GM19193 (cell line): ENCODE measurements around the gene MACROD2.

ENCODE experiments used
- POLR2A ChIP-seq: IDR thresholded peaks from 4 replicates; pipeline ENCODE4 v1.6.1; 2011; ENCODE audit not compliant: insufficient read depth, insufficient read length; ENCODE audit errors: extremely low read depth

Gene MACROD2

GRCh38 chr20:14778096-14778495, 782.8 kb downstream of the MACROD2 start:
- no peak for TF ChIP-seq POLR2A

DNA sequence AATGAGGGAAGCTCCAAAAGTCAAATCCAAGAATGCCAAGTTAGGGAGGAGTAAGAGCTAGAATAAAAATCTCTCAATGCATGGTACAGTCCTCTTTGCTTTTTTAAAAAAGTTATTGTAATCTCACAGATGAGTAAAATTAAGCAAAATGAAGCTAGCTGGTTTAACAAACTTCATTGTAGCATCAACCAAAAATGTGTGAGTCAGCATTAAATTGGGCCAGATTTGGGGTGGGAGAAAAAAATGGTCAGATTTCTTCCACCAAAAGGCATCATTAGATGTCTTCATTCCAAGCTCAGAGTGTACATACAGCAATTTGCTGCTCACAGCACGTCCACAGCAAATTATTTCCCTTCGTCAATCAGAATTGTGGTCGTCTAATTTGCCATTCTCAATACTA, 783.6 kb downstream of the MACROD2 start:
- TF ChIP-seq POLR2A, result no peak

GRCh38 chr20:14780508-14780907, 785.2 kb downstream of the MACROD2 start:
- no peak for TF ChIP-seq POLR2A

DNA sequence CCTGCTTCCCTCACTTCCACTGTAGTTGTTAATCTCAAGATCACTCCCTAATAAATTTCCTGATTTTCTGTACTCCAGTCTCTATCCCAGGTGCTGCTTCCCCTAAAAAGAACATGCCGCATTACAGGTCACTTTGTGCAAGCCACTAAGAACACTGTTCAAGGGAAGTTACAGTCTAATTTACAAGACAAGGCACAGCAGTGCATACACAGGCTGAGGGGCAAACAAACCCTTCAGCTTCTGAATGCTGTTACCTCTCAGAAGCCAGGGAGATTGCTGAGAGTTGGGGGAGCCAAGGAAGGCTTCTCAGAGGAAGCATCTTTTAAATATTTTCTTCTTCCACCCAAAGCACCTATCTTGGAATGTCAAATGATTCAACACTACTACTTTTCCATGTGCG, 787.4 kb downstream of the MACROD2 start:
- no peak for TF ChIP-seq POLR2A

DNA sequence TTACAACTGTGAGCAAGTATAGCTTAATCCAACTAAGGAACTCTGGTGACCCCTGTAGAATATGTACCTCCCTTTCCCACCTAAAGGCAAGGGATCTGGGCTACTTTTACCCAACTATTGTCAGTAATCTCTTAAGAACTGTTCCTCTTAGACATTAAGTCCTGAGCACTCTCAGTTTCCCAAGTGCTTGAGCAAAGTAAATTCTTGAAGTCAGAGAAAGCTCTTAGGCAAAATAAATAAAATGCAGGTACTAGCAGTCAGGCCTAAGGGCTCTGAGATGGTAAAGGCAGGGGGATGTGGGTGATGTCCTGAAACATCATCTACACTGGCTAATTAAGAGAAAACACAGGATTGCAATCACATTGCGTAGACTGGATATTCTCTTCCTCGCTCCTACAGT, 788.5 kb downstream of the MACROD2 start:
- no peak for TF ChIP-seq POLR2A

DNA sequence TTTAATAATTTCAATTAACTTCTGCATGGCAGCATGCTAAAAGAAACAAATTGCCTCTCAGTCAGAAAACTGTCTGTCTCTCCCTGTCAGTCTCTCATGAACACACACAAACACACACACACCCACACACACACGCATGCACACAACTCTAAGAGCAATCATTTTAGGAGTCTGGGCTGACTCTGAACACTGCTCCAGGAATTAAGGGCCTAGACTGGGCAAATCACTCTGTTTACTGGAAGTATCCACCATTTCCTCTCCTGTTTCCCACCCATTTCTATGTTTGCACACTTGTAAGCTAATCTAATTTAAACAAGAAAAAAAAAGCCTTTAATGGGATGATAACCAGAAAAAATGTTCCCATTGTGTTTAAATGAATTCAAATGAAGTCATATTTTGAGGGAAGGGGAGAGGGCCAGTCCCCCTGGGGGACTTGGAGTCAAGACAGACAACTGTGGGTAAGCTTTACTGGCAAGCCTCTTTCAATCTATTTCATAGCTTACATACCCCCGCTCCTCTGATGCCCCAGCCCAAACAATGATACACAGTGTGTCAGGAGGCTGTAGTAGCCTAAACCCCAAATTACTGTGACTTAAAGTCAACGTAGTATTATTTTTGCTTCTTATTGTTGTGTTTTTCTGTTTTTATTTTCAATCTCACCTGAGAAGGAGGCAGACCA, 789.9 kb downstream of the MACROD2 start:
- no peak for TF ChIP-seq POLR2A

GRCh38 chr20:14790190-14790589, 794.9 kb downstream of the MACROD2 start:
- no peak for TF ChIP-seq POLR2A

DNA sequence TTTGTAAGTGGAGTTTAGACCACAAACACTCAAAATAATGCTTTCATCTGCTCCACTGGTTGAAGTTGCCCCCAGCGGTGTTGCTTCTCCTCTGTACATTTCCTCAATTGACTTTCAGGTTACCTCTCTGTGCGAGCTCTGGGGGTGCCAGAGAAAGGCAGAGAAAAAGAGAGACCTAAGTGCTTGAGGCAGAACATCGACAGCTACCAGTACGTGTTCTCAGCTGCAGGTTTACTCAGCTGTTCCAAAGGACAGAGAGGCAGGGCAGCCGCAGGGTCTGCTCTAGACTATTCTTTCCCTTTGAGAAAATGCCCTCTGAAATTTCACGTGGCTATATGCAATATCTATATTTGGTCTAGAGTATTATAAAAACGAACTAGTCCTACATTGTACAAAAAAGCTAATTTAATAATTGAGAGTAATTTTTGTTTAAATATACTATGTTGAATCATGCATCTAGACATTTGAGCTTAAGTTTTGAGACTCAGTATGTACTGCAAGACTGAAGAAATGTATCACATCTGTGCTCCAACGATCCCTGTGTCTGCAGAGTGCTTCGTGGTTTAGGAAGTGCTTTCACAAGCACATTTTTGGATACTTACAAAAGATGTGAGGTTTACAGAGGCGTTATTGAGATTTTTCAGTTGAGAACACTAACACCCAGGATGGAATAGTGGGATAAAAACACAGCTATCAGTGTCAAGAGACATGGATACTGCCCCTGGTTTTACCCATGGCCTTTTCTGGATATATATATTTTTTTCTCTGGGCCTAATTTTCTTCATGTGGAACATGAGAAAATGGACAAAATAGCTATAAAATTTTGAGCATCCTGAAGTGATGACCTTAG, 795.7 kb downstream of the MACROD2 start:
- no peak for TF ChIP-seq POLR2A

DNA sequence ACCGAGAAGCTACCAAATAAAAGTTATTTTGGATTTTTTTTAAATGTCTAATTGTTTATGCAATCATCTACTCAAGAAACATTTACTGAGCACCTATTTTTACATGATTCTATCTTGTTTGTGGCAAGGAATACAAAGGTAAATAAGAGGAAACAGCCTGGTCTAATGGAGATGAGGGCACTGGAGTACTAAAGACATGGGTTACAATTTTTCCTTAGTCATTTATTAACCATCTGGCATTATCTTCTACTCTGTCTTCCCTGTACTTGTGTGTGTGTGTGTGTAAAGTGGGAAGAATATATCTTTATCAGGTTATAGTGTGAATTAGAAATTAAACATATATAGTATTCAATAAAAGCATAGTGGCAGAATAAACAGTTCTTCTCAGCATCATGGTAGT, 797.6 kb downstream of the MACROD2 start:
- TF ChIP-seq POLR2A, result no peak

GRCh38 chr20:14799545-14800216, 804.4 kb downstream of the MACROD2 start:
- TF ChIP-seq POLR2A, result no peak

GRCh38 chr20:14800707-14801425, 805.5 kb downstream of the MACROD2 start:
- no peak for TF ChIP-seq POLR2A

DNA sequence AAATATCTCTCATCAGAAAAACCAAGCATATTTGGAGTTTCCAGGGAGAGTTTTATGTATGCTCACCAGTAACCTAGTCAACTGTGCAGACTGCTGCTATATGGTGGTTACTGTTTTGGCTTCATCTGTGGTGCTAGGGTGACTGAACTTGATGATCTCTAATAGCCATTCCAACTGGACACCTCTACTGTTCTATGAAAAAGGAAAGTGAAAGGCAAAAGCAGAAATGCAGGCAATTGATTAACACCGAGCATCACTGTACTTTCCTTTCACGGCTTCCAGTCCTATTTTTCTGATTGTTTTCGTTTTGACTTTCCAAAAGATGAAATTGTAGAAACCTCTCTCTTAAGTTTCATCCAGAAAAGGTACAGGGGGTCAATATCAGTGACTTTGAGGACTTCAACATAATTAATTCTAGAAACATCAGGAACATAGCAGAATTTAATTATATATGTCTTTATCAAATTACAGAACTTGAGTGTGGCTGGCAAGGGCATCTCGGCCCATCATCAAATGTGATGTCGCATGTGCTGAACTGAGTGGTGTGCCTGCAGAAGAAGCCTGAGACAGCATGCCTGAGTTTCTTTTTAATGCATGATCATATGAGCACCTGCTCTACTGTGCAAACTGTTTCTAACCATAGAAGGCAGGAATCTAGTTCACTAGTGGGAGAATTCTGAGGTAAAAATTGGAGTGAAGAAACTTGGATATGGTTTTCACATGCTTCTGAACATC, 806.4 kb downstream of the MACROD2 start:
- no peak for TF ChIP-seq POLR2A

DNA sequence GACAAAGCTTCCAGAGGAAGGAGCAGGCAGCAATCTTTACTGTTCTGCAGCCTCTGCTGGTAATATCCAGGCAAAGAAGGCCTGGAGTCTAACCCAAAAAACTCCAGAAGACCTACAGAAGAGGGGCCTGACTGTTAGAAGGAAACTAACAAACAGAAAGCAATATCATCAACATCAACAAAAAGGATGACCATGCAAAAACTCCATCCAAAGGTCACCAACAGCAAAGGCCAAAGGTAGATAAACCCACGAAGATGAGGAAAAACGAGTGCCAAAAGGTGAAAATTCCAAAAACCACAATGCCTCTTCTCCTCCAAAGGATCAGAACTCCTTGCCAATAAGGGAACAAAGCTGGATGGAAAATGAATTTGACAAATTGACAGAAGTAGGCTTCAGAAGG, 811.9 kb downstream of the MACROD2 start:
- TF ChIP-seq POLR2A, result no peak

DNA sequence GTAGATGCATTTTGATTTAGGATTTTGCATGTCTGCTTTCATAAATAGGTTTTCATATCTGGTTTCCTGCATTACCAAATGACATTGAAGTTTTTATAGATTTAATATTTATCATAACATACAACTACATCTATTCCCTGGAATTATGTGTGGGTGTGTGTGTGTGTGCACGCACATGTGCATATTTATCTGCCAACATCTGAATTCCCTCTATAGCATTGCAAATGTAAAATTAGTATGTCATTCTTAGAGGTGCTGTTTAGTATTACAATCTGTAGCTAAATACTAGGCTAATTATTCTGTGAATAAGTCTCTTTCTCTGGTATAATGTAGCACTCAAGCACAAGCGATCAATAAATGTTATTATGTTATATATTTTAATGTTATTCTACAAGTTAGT, 820.0 kb downstream of the MACROD2 start:
- TF ChIP-seq POLR2A, result no peak

DNA sequence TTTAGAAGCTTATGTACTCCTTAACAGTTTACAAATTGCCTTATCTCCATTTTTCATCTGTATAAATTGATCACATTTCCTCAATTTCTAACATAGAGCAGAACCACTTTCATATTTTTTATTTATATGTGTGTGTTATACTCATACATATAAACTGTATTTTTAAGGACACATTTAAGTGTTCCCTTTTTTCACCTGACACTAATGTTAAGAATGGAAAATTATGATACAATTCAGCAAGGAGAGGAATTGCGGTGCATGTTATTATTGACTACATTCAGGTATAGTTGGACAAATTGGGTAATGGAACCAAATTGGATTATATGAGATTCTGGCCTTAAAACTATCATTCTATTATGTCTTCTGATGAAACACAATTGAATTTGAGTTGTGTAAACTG, 821.2 kb downstream of the MACROD2 start:
- TF ChIP-seq POLR2A, result no peak

DNA sequence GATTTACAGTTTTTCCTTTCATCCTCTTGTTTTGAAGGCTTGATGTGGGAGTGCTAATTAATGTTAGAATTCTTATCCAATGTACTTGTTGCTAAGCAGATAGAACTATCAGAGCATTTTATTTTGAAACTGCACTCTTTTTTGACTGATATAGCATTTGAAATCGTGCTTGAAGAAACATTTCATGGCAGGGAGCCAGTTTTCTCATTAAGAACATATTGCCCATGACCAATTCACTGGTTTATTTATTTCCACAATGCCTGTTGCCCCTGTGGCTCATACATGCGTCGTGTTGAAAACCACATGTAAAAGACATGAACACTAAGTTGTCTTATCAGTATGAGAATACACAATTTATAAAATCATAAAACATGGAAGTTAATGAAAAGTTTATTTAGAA, 821.8 kb downstream of the MACROD2 start:
- TF ChIP-seq POLR2A, result no peak
